Naive thymus-derived CD8-positive, alpha-beta T cell (primary cell): ENCODE data around the gene DISP2. TPM values are rescaled to one million over a fixed set of nuclear protein-coding genes. Genes with fewer than 3 reads are reported as not detected.

Experiments used
- ATAC-seq, 2 donors: fragments of 150-1000 bp; cut with Tn5 transposase in 1 of 2; sonication (Bioruptor Pico), chemical (Tn5 transposase) in 1 of 2; 1 replicate in 1 of 2; 2 replicates in 1 of 2; pipeline ENCODE4 v1.10.0; 2021; ENCODE audit warnings: mild to moderate bottlenecking in 2 of 2, moderate library complexity in 2 of 2
- POLR2A ChIA-PET: fragments of 350-600 bp; sonication (Branson Sonifier 250); formaldehyde crosslinking; loops from one replicate; lab custom pipeline; 2021; ENCODE audit warnings: antibody characterized with exemption; lab: Charles Lee
- DNase-seq, 10 donors: peaks; one replicate each; pipeline versions ENCODE4 v3.0.0 to v3.0.0-alpha.2; 2020 to 2022
- H3K27ac Mint-ChIP-seq, 10 donors: one replicate each; pipeline ENCODE4 v1.8.0; 2020 to 2022; ENCODE audit warnings: mild to moderate bottlenecking in 10 of 10, mixed read lengths in 10 of 10, moderate library complexity in 4 of 10, inconsistent platforms in 1 of 10
- H3K27me3 Mint-ChIP-seq, 5 donors: one replicate each; pipeline ENCODE4 v1.8.0; 2021 to 2022; ENCODE audit warnings: mixed read lengths in 5 of 5
- H3K36me3 Mint-ChIP-seq, 3 donors: one replicate each; pipeline ENCODE4 v1.8.0; 2020 to 2022; ENCODE audit warnings: mixed read lengths in 3 of 3, mild to moderate bottlenecking in 2 of 3, inconsistent platforms in 1 of 3
- H3K4me1 Mint-ChIP-seq, 4 donors: one replicate each; pipeline ENCODE4 v1.8.0; 2021 to 2022; ENCODE audit warnings: mixed read lengths in 4 of 4
- H3K4me3 Mint-ChIP-seq, 10 donors: one replicate each; pipeline ENCODE4 v1.8.0; 2020 to 2022; ENCODE audit warnings: mild to moderate bottlenecking in 10 of 10, mixed read lengths in 10 of 10, moderate library complexity in 6 of 10, inconsistent platforms in 1 of 10
- H3K9me3 Mint-ChIP-seq, 9 donors: one replicate each; pipeline ENCODE4 v1.8.0; 2020 to 2022; ENCODE audit warnings: mixed read lengths in 9 of 9, mild to moderate bottlenecking in 3 of 9, inconsistent platforms in 1 of 9, moderate library complexity in 1 of 9
- polyA plus RNA-seq, 3 donors: library from polyadenylated mRNA; unstranded; fragments of 300-500 nt; fragmentation: Illumina TruSeq; gene quantifications; one replicate each; pipeline ENCODE4 v1.2.3, GENCODE V29; 2021
- total RNA-seq, 8 experiments: library from RNA in 2 of 8; stranded (reverse) in 2 of 8; gene quantifications; one replicate each; pipeline ENCODE4 v1.2.3 and lab custom pipeline; 2021 to 2026

DISP2 gene
- total and polyA plus RNA-seq, 5 experiments from 2014 or later, result 0.02 to 0.73 (median 0.42) TPM

DNA sequence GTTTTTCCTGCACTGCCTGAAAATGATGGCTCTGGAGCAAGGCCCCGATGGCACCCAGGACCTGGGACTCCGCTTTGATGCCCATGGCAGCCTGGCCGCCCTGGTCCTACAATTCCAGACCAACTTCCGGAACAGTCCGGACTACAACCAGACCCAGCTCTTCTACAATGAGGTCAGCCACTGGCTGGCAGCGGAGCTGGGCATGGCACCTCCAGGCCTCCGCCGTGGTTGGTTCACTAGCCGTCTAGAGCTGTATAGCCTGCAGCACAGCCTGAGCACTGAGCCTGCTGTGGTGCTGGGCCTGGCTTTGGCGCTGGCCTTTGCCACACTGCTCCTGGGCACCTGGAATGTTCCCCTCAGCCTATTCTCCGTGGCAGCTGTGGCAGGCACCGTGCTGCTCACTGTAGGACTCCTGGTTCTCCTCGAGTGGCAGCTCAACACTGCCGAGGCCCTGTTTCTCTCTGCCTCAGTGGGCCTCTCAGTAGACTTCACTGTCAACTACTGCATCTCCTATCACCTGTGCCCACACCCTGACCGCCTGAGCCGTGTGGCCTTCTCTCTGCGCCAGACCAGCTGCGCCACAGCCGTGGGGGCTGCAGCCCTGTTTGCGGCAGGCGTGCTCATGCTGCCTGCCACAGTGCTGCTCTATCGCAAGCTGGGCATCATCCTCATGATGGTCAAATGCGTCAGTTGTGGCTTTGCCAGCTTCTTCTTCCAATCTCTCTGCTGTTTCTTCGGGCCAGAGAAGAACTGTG is 10.9 kb downstream of the DISP2 start:
- POLR2A ChIA-PET, result interaction anchor here (0.7 to 2.1 kb wide), 8 partner anchors 11 to 61 kb away, joined by 3 to 8 read pairs (median 3); partner anchors contain the start of genes DISP2, IVD, KNSTRN and PLCB2
- no peaks in the 10 kb centered on the region for H3K36me3 Mint-ChIP-seq
- H3K4me3 Mint-ChIP-seq, result peak overlapping the region in 9 of 10 donors; percentile 0 to 86 (median 64)
- ATAC-seq (no peak), DNase-seq (no peak)
- no peaks in the 10 kb centered on the region for H3K27me3 Mint-ChIP-seq
- H3K9me3 Mint-ChIP-seq, result no peaks in the 10 kb centered on the region
- H3K27ac Mint-ChIP-seq, result peak overlapping the region; percentile 5 to 89 (median 58)
- H3K4me1 Mint-ChIP-seq, result peaks cover 15 to 29% (median 23%) of the 10 kb centered on the region in 4 donors

DNA sequence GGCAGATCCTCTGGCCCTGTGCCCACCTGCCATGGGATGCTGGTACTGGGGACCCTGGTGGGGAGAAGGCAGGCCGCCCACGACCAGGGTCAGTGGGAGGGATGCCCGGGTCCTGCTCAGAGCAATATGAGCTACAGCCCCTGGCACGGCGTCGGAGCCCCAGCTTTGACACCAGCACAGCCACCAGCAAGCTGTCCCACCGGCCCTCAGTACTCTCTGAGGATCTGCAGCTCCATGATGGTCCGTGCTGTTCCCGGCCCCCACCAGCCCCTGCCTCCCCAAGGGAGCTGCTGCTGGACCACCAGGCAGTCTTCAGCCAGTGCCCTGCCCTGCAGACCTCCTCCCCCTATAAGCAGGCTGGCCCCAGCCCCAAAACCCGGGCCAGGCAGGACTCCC is 11.5 kb downstream of the DISP2 start:
- POLR2A ChIA-PET, result interaction anchor here (0.5 to 1.4 kb wide), 6 partner anchors 10 to 62 kb away, joined by 3 to 4 read pairs (median 3); partner anchors contain the start of genes IVD, KNSTRN and PLCB2
- Mint-ChIP-seq H3K4me1 (peaks cover 15 to 29% (median 23%) of the 10 kb centered on the region in 4 donors), H3K4me3 (peak overlapping the region in 5 of 10 donors; percentile 48 to 86 (median 64)), H3K36me3 (no peaks in the 10 kb centered on the region), H3K27ac (peak overlapping the region in 3 of 10 donors; percentile 13 to 77 (median 24)), H3K27me3 (no peaks in the 10 kb centered on the region), H3K9me3 (no peaks in the 10 kb centered on the region)
- DNase-seq (no peak), ATAC-seq (no peak)

- H3K4me3 Mint-ChIP-seq, result no peak overlapping the region
- no peaks in the 10 kb centered on the region for H3K9me3 Mint-ChIP-seq
- no peaks in the 10 kb centered on the region for H3K36me3 Mint-ChIP-seq
- no peak for DNase-seq
- POLR2A ChIA-PET, result interaction anchor here (0.5 to 0.9 kb wide), 3 partner anchors 10 to 36 kb away, joined by 3 to 4 read pairs (median 3); partner anchors contain the start of gene IVD
- peaks cover 15 to 29% (median 23%) of the 10 kb centered on the region in 4 donors for H3K4me1 Mint-ChIP-seq
- H3K27ac Mint-ChIP-seq, result no peak overlapping the region
- no peak for ATAC-seq
- H3K27me3 Mint-ChIP-seq, result no peaks in the 10 kb centered on the region
These were observed 12.0 kb downstream of the DISP2 start for GRCh38 chr15:40369971-40370370.

DNA sequence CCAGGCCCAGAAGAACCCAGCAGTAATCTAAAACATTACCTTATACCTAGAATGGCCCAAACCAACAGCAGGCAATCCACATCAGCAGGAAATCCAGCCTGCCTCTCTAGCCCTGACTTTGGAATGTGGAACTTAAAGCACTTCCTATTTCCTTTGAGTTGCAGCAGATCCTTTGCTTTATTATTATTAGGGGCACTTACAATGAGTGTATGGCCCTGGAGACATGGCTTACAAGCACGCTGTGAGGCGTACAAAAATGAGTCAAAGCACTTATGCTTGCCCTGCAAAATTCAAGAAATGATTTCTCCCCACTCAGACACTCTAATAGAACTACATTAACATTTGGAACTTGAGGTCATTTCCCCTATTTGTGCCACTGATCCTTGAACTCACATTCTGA is 15.0 kb downstream of the DISP2 start:
- H3K4me3 Mint-ChIP-seq, result no peak overlapping the region
- H3K36me3 Mint-ChIP-seq, result no peaks in the 10 kb centered on the region
- DNase-seq (no peak), ATAC-seq (no peak)
- H3K4me1 Mint-ChIP-seq, result peaks cover 2 to 6% (median 3%) of the 10 kb centered on the region in 4 donors
- no peaks in the 10 kb centered on the region for H3K27me3 Mint-ChIP-seq
- H3K9me3 Mint-ChIP-seq, result no peaks in the 10 kb centered on the region
- no peak overlapping the region for H3K27ac Mint-ChIP-seq
- POLR2A ChIA-PET, result no interaction called here

DNA sequence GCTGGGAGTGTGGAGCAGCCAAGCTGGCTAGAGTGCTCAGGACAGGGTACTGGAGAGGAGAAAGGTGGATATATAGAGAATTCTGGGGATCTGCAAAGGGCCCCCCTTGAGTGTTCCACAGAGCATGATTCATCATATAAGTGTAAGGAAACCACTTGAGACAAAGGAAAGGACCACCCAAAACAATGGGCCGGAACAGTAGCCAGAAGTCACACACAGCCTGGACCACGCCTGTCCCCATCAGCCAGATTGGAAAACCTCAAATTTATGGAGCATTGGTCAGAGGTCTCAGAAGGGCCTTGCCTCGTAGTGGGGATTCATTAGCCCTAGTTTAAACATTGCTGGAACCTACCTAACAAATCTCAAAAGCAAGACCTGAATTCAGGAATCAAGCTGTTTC is 19.6 kb downstream of the DISP2 start:
- Mint-ChIP-seq H3K27ac (no peak overlapping the region), H3K9me3 (no peaks in the 10 kb centered on the region)

DNA sequence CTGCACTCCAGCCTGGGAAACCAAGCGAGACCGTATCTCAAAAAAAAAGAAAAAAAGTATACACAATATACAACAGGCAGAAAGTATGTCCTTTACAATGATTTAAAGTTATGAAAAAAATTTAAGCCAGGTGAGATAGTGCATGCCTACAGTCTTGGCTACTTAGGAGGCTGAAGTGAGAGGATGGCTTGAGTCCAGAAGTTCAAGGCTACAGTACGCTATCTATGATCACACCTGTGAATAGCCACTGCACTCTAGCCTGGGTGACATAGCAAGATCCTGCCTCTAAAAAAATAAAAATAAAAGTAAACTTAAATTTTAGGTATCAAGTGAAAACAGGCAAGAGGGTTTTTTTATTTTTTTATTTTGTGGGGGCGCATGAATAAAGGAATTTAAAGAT is 21.4 kb downstream of the DISP2 start:
- Mint-ChIP-seq H3K4me3 (no peak overlapping the region), H3K9me3 (no peaks in the 10 kb centered on the region), H3K27me3 (no peaks in the 10 kb centered on the region), H3K36me3 (no peaks in the 10 kb centered on the region), H3K4me1 (peaks cover 12 to 21% (median 14%) of the 10 kb centered on the region in 4 donors), H3K27ac (no peak overlapping the region)
- no peak for DNase-seq
- POLR2A ChIA-PET, result interaction anchor here (0.9 kb wide), 1 partner anchor 10 kb away, joined by 3 read pairs; no protein-coding TSS in a partner anchor
- no peak for ATAC-seq

More for the DNA sequence above, 19.6 kb downstream of the DISP2 start:
- no peaks in the 10 kb centered on the region for H3K36me3 Mint-ChIP-seq
- DNase-seq (no peak), ATAC-seq (no peak)
- peaks cover 3 to 7% (median 4%) of the 10 kb centered on the region in 4 donors for H3K4me1 Mint-ChIP-seq
- H3K4me3 Mint-ChIP-seq, result no peak overlapping the region
- POLR2A ChIA-PET, result no interaction called here
- H3K27me3 Mint-ChIP-seq, result no peaks in the 10 kb centered on the region

DNA sequence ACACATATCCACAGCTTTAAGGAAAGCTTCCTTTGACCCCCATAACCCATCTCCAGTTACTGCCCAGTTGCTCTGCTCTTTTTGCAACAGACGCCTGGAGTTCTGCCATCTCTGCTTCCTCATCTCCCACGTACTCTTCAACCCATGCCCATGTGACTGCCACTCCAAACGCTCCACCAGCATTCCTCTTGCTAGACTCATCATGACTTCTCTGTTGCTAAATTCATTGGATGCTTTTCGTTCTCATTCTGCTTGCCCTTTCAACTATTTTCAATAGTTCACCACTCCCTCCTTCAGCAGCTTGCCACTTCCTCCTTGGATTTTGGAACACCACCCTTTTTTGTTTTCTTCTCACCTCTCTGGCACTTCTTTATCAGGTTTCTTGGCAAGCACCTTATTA is 21.8 kb downstream of the DISP2 start:
- H3K27me3 Mint-ChIP-seq, result no peaks in the 10 kb centered on the region
- H3K27ac Mint-ChIP-seq, result no peak overlapping the region
- peaks cover 12 to 26% (median 16%) of the 10 kb centered on the region in 4 donors for H3K4me1 Mint-ChIP-seq

DNA sequence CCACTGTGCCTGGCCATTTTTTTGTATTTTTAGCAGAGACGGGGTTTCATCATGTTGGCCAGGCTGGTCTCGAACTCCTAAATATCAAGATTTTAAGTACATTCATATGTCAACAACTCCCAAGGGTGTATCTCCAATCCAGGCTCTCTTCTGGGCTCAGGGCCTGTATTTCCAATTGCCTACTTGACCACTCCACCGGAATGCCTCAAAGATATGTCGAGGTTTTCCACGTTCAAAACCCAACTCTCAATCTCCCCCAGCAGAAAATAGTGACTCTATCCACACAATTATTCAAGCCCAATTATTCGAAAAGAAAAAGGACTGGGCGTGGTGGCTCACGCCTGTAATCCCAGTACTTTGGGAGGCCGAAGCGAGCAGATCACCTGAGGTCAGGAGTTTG is 22.6 kb downstream of the DISP2 start:
- Mint-ChIP-seq H3K27ac (no peak overlapping the region), H3K4me1 (peaks cover 12 to 28% (median 16%) of the 10 kb centered on the region in 4 donors), H3K36me3 (no peaks in the 10 kb centered on the region), H3K9me3 (no peaks in the 10 kb centered on the region), H3K27me3 (no peaks in the 10 kb centered on the region), H3K4me3 (no peak overlapping the region)
- ATAC-seq (no peak), DNase-seq (no peak)
- POLR2A ChIA-PET, result interaction anchor here (0.9 kb wide), 1 partner anchor 228 kb away, joined by 3 read pairs; no protein-coding TSS in a partner anchor

More for the DNA sequence above, 21.8 kb downstream of the DISP2 start:
- DNase-seq (no peak), ATAC-seq (no peak)
- Mint-ChIP-seq H3K9me3 (no peaks in the 10 kb centered on the region), H3K36me3 (no peaks in the 10 kb centered on the region), H3K4me3 (no peak overlapping the region)
- POLR2A ChIA-PET, result interaction anchor here (0.9 kb wide), 1 partner anchor 10 kb away, joined by 3 read pairs; no protein-coding TSS in a partner anchor

- Mint-ChIP-seq H3K4me1 (peaks cover 12 to 28% (median 16%) of the 10 kb centered on the region in 4 donors), H3K4me3 (peak overlapping the region in 5 of 10 donors; percentile 51 to 99 (median 92)), H3K27me3 (no peaks in the 10 kb centered on the region), H3K27ac (peak overlapping the region in 2 of 10 donors; percentile 81 to 85), H3K9me3 (no peaks in the 10 kb centered on the region), H3K36me3 (peaks cover 0 to 6% (median 1%) of the 10 kb centered on the region in 3 donors)
- ATAC-seq, result no peak
- no peak for DNase-seq
- POLR2A ChIA-PET, result interaction anchor here (0.7 to 1.9 kb wide), 3 partner anchors 13 to 59 kb away, joined by 3 to 17 read pairs (median 4); partner anchors contain the start of gene IVD
These were observed 24.0 kb downstream of the DISP2 start for GRCh38 chr15:40381818-40382529.

GRCh38 chr15:40382580-40383456 is 24.8 kb downstream of the DISP2 start, which contains the start of gene KNSTRN:
TSS of gene KNSTRN (plus strand) at chr15:40382721. CDS start at chr15:40382836, 115 bp downstream.
- Mint-ChIP-seq H3K36me3 (peaks cover 0 to 14% (median 10%) of the 10 kb centered on the region in 3 donors), H3K27me3 (no peaks in the 10 kb centered on the region), H3K4me3 (peak within 1 kb of the TSS; percentile 92 to 99 (median 96)), H3K27ac (peak within 1 kb of the TSS; percentile 56 to 91 (median 87)), H3K9me3 (no peaks in the 10 kb centered on the region), H3K4me1 (peaks cover 12 to 28% (median 16%) of the 10 kb centered on the region in 4 donors)
- ATAC-seq, result peak; percentile 98 to 99
- DNase-seq, result peak; percentile 79 to 96 (median 90)
- POLR2A ChIA-PET, result interaction anchor here (0.7 to 1.9 kb wide), 7 partner anchors 11 to 60 kb away, joined by 3 to 17 read pairs (median 4); partner anchors contain the start of gene IVD

DNA sequence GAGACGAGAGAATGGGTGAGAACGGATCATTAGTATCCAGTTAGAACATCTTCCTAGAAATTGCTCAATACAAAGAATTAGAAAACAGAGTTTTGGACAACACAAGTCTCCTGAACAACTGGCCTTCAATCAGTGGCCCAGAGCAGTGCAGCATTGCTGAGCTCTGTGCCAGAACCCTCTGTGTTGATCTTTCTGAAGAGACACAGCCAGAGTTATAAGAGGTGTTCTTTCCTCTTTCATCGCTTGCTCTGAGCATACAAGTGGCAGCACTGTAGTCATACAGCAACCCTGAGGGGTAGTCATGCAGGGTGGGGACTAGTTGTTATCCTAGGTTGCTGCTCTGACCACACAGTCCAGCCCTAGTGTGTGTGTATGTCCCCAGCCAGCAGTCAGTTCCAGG is 28.5 kb downstream of the DISP2 start:
- Mint-ChIP-seq H3K4me1 (peaks cover 12 to 29% (median 16%) of the 10 kb centered on the region in 4 donors), H3K4me3 (no peak overlapping the region), H3K27ac (no peak overlapping the region), H3K9me3 (no peaks in the 10 kb centered on the region), H3K27me3 (no peaks in the 10 kb centered on the region), H3K36me3 (peaks cover 0 to 41% (median 19%) of the 10 kb centered on the region in 3 donors)
- ATAC-seq (no peak), DNase-seq (no peak)
- POLR2A ChIA-PET, result no interaction called here
